ENCODE measurements around the gene THADA.

THADA gene

DNA sequence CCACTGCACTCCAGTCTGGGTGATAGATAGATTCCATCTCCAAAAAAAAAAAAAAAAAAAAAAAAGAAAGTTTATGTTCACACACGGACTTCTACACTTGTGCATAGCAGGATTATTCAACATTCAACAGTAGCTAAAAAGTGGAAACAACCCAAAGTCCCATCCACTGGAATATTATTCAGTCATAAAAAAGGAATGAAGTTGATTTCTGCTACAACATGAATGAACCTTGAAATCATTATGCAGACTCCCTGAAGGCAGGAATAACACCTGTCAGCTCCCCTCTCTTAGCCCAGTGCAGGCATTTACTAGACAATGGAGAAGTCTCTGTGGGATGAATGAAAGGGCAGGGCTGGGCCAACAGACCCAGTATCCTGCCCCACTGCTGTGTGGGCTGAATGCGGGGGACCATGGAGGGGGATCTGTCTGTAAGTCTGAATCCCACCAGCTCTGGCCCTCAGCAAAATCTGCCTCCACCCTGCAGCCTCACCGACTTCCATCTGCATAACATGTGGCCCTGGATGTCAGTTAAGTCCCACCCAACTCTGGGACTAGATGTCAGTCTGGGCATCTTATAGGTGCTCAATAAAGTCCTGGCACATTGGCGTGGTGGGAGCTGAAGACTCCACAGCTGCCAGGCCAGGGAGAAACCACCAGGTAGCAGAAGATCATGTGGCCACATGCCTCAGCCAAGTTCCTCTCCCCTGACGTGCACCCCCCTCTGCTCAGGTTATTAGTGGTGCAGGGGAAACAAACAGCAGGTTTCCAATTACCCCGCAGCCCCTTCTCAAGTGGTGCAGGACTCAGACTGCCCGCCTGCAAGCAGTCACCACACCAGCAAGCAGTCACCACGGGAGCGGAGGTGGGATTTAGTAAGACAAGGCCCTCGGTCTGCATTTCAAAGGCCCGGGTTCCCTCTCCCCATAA lies 378.3 kb downstream of the THADA start:
- H2AFZ ChIP-seq (ENCODE audit: low read depth, low read length, severe bottlenecking), result peak overlapping the region; percentile 32
- H3K4me3 ChIP-seq (ENCODE audit: insufficient read depth, low read length, poor library complexity, severe bottlenecking), result peak overlapping the region; percentile 34
- H3K79me2 ChIP-seq (ENCODE audit: insufficient read depth, low read length), result peaks cover 9% of the 10 kb centered on the region
- no peaks in the 10 kb centered on the region for H3K36me3 ChIP-seq (ENCODE audit: low read length)
- TF ChIP-seq, protein P1, sequence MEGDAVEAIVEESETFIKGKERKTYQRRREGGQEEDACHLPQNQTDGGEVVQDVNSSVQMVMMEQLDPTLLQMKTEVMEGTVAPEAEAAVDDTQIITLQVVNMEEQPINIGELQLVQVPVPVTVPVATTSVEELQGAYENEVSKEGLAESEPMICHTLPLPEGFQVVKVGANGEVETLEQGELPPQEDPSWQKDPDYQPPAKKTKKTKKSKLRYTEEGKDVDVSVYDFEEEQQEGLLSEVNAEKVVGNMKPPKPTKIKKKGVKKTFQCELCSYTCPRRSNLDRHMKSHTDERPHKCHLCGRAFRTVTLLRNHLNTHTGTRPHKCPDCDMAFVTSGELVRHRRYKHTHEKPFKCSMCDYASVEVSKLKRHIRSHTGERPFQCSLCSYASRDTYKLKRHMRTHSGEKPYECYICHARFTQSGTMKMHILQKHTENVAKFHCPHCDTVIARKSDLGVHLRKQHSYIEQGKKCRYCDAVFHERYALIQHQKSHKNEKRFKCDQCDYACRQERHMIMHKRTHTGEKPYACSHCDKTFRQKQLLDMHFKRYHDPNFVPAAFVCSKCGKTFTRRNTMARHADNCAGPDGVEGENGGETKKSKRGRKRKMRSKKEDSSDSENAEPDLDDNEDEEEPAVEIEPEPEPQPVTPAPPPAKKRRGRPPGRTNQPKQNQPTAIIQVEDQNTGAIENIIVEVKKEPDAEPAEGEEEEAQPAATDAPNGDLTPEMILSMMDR (IDR thresholded peaks at IDR 0.05; ENCODE audit: insufficient read depth, low read length, poor library complexity, severe bottlenecking), result no peak
- TF ChIP-seq EZH2phosphoT487 (conservative IDR thresholded peaks at IDR 0.05; ENCODE audit: low read length), result no peak
- H3K9ac ChIP-seq (ENCODE audit: low read length), result peak overlapping the region; percentile 99
- no peaks in the 10 kb centered on the region for H3K9me3 ChIP-seq (ENCODE audit: insufficient read depth, low read length)
- H3K27ac ChIP-seq (ENCODE audit: low read depth, low read length), result peak overlapping the region; percentile 97
- peaks cover 54% of the 10 kb centered on the region for H3F3A ChIP-seq (ENCODE audit: insufficient read depth)
- no peaks in the 10 kb centered on the region for H3K9me2 ChIP-seq (replicated peaks; ENCODE audit: insufficient read depth, low read length)
- H3K27me3 ChIP-seq (ENCODE audit: low read length), result no peaks in the 10 kb centered on the region
- H3K4me2 ChIP-seq (ENCODE audit: low read depth, low read length, poor library complexity, severe bottlenecking), result peak overlapping the region; percentile 76
- H4K20me1 ChIP-seq (ENCODE audit: low read depth, low read length), result no peaks in the 10 kb centered on the region

GRCh38 chr2:43216629-43217028 lies 379.2 kb downstream of the THADA start:
- 0 out of 2 replicates have a peak, but pooled peaks cover under 1% of the 10 kb centered on the region for H3K79me2 ChIP-seq (ENCODE audit: insufficient read depth, low read length)
- TF ChIP-seq EZH2phosphoT487 (conservative IDR thresholded peaks at IDR 0.05; ENCODE audit: low read length), result no peak
- TF ChIP-seq, protein P1 (IDR thresholded peaks at IDR 0.05; ENCODE audit: insufficient read depth, low read length, poor library complexity, severe bottlenecking), result no peak
- H3F3A ChIP-seq (ENCODE audit: insufficient read depth), result peaks cover 46% of the 10 kb centered on the region
- no peak overlapping the region for H3K4me3 ChIP-seq (ENCODE audit: insufficient read depth, low read length, poor library complexity, severe bottlenecking)
- H3K36me3 ChIP-seq (ENCODE audit: low read length), result no peaks in the 10 kb centered on the region
- no peaks in the 10 kb centered on the region for H3K9me2 ChIP-seq (replicated peaks; ENCODE audit: insufficient read depth, low read length)
- H2AFZ ChIP-seq (ENCODE audit: low read depth, low read length, severe bottlenecking), result no peak overlapping the region
- H3K27ac ChIP-seq (ENCODE audit: low read depth, low read length), result no peak overlapping the region
- H3K27me3 ChIP-seq (ENCODE audit: low read length), result no peaks in the 10 kb centered on the region
- H3K9me3 ChIP-seq (ENCODE audit: insufficient read depth, low read length), result no peaks in the 10 kb centered on the region
- no peak overlapping the region for H3K9ac ChIP-seq (ENCODE audit: low read length)
- no peak overlapping the region for H3K4me2 ChIP-seq (ENCODE audit: low read depth, low read length, poor library complexity, severe bottlenecking)
- no peaks in the 10 kb centered on the region for H4K20me1 ChIP-seq (ENCODE audit: low read depth, low read length)

GRCh38 chr2:43215673-43216255 lies 380.1 kb downstream of the THADA start:
- no peak for TF ChIP-seq EZH2phosphoT487 (conservative IDR thresholded peaks at IDR 0.05; ENCODE audit: low read length)
- TF ChIP-seq, protein P1 (IDR thresholded peaks at IDR 0.05; ENCODE audit: insufficient read depth, low read length, poor library complexity, severe bottlenecking), result no peak
- no peak overlapping the region for H3K9ac ChIP-seq (ENCODE audit: low read length)
- no peak overlapping the region for H3K4me2 ChIP-seq (ENCODE audit: low read depth, low read length, poor library complexity, severe bottlenecking)
- no peaks in the 10 kb centered on the region for H3K9me2 ChIP-seq (replicated peaks; ENCODE audit: insufficient read depth, low read length)
- no peak overlapping the region for H3K27ac ChIP-seq (ENCODE audit: low read depth, low read length)
- no peak overlapping the region for H3K4me3 ChIP-seq (ENCODE audit: insufficient read depth, low read length, poor library complexity, severe bottlenecking)
- H2AFZ ChIP-seq (ENCODE audit: low read depth, low read length, severe bottlenecking), result no peak overlapping the region
- H3K9me3 ChIP-seq (ENCODE audit: insufficient read depth, low read length), result no peaks in the 10 kb centered on the region
- H3F3A ChIP-seq (ENCODE audit: insufficient read depth), result peaks cover 37% of the 10 kb centered on the region
- H4K20me1 ChIP-seq (ENCODE audit: low read depth, low read length), result no peaks in the 10 kb centered on the region
- H3K79me2 ChIP-seq (ENCODE audit: insufficient read depth, low read length), result no peaks in the 10 kb centered on the region
- H3K27me3 ChIP-seq (ENCODE audit: low read length), result no peaks in the 10 kb centered on the region
- no peaks in the 10 kb centered on the region for H3K36me3 ChIP-seq (ENCODE audit: low read length)
